HG03097 (cell line): ENCODE results near the gene SERF2.
A peak's percentile ranks its signal among the peaks of the same experiment; 100 is the strongest.

Source experiments
- ATAC-seq: cut with Tn5 transposase; IDR thresholded peaks from one replicate; pipeline ENCODE4 v1.9.1; 2021; ENCODE audit not compliant: unreplicated experiment, low FRiP score

The SERF2 gene

DNA sequence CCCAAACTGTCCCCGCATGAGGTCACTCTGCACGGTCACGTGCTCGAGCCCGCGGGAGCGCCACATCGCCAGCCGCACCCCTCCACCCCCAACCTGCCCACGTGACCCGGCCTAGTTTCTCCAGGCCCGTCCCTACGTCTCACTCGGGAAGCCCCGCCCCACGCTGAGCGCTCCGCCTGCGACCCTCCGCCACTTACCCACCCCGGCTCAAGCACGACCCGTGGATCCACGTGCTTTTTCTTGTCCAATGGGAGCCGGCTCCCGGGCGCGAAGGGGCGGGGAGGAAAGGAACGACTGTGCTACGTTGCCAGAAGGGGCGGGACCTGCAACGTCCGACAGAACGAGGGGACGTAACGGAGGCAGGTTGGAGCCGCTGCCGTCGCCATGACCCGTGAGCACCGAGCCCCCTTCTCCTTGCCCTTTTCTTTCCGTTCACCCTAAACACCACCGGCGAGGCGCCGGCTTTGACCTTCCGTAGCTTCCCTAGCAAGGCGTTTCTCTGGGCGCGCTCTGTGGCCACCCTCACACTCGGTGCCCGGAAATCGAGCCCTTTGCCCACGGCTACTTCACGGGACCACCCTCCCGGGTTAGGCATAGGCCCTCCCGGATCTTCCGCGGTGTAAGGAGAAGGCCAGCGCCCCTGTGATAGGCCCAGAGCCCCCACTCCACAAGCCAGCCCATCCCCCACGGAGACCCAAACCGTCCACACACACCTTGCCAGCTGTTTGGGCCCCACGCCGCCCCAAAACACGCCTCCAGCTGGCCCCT, at the start of gene SERF2:
Gene SERF2 (plus strand): TSS at position 328 of the 768 bp plus-strand sequence. CDS start 57 bp downstream, at position 385.
- peak; percentile 91 for ATAC-seq

DNA sequence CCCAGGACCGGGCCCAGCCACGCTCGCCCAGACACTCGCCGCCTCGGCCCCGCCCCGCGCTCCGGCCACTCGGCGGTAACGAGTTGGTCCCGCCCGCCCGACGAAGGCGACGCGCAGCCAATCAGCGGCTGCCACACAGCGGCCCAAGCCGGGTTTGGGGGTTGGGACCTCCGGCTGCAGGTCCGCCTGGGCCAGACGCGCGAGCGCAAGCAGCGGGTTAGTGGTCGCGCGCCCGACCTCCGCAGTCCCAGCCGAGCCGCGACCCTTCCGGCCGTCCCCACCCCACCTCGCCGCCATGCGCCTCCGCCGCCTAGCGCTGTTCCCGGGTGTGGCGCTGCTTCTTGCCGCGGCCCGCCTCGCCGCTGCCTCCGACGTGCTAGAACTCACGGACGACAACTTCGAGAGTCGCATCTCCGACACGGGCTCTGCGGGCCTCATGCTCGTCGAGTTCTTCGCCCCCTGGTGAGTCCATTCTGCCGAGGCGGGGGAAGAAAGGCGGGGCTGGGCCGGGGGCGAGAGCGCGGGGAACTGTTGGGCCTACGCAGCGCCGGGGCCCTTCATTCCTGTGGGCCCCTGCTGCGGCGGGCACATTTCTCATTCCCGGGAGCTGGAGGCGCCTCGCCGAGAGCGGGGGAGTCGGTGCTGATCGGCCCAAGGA, 45.7 kb upstream of the SERF2 start, which contains the start of gene PDIA3:
Gene PDIA3 (plus strand): TSS at position 194 of the 658 bp plus-strand sequence. CDS start 102 bp downstream, at position 296.
- ATAC-seq, result peak; percentile 64

DNA sequence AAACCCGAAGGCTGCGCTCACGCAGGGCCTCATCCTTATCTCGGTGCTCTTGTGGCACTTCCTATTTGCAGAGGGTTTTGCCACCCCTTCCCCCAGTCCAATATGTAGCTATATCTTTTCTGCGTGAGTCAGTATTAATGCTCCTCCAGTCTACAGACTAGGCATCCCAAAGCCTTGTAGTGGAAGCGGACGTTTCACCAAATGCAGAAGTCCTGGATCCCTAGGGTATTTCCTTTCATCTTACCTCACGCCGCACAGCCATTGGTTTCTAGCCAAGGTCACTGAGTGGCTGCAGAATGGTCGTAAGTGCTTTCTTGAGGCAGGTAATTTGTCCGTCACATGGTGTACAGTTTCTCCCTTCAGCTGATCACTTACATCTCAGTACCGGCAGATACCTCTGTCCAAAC, 45.2 kb upstream of the SERF2 start:
- ATAC-seq, result peak; percentile 15

DNA sequence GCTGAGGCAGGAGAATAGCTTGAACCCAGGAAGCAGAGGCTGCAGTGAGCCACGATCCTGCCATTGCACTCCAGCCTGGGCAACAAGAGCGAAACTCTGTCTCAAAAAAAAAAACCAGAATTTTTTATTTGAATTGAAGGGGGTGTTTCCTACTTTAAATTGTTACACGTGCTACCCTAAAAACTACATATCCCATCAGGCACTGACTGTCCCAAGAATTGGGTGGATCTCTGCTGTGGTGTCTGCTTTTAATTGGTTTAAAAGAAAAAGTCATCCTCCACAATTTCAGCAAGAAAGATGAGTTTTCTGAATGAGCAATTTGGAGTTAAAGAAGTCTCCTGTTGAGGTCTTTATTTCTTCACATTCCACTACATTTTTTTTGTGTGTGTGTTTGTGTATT, 43.7 kb upstream of the SERF2 start:
- ATAC-seq, result no peak

DNA sequence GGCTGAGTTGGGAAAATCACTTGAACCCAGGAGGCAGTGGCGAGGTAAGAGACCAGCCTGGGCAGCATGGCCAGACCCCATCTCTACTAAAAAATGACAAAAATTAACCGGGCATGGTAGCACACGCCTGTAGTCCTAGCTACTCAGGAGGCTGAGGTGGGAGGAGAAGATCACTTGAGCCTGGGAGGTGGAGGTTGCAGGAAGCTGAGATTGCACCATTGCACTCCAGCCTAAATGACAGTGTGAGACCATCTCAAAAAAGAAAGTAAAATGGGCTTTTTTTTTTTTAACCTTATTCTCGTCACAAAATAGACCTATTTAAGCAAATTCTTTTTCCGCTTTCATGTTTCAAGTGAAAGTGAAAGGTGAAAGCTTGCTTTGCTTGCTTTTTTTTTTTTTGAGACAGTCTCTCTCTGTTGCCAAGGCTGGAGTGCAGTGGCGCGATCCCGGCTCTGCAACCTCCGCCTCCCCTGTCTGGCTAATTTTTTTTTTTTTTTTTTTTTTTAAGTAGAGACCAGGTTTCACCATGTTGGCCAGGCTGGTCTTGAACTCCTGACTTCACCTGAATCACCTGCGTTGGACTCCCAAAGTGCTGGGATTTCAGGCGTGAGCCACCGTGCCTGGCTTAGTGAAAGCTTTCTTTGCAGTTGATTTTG, 42.3 kb upstream of the SERF2 start:
- ATAC-seq, result no peak

DNA sequence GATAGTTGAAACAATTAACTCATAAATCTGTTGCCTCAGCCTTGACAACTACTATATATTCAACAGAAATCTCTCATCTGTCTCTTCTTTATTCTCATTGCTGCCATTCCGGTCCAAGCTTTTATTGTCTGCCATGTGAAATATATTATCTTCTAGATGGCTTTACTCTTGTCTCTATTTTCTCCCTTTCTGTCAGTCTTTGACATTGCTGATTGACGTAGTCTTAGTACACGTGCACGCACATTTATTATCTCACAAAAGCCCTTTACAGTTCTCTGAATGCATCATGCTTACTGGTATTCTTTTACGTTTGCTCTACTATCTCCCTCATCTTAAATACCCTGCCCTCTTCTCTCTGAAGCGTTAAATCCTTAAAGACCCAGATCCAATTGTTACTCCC, 40.2 kb upstream of the SERF2 start:
- no peak for ATAC-seq

DNA sequence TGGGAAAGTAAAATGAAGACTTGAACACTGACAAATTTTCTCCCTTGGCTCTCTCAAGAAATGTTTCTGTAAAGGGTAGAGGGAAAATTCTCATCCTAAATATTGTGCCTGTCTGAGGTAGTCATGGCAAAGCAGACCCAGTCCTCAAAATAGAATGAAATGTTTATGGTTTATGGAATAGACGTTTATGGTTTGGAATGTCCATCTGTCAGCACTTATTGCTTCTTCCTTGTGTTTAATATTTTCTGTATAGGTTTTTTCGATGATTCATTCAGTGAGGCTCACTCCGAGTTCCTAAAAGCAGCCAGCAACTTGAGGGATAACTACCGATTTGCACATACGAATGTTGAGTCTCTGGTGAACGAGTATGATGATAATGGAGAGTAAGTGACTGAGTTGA, 29.3 kb upstream of the SERF2 start:
- ATAC-seq, result no peak

DNA sequence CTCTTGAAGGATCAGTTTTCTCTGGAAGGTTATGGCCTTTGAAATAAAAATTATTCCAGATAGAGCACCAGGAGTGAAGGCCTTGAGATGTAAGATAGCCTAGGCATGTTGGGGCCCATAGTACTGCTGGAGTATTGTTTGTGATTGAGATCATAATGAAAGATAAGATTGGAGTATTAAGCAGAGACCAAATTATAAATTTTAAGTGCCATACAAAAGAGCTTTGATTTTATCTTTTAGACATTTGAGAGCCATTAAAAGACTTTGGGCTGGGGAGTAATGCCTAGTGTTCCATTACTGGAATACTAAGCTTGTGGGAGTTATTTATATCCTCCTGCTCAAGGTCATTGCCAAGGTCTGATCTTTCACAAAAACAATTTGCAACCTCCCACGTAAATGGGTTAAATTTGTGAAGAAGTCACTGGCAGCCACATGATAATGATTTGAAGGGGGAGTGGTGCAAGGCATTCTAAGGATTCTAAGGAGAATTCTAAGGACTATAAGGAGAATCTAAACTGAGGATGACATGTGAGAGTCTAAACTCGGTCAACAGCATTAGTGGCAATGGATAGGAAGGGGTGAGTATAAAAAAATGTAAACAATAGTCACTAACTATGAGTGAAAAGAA, 28.2 kb upstream of the SERF2 start:
- no peak for ATAC-seq

DNA sequence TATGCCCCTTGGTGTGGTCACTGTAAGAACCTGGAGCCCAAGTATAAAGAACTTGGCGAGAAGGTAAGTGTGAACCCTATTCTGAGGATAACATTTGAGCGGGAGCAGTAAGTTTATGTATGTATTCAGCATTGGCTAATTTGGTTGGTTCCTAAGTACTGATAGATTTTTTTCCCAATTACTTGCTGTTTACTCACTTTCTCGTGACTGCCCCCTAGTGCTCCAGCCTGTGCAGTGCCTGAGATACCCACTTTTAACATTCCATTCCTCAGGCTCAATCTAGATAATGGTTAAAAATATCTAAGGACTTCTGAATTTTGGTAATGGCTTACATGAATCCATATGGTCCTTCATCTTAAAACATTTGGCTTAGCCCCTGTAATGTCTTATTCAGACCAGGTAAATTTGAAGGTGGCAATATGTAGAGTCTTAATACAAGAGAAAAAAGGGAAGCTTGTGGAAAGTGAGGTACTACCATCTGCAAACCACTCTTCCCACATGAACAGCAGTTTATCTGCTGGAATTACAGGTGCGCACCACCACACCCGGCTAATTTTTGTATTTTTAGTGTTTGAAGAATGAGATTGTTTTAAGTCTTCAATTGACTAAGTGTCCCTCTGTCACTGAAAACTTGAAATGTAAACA, 22.4 kb upstream of the SERF2 start:
- no peak for ATAC-seq

DNA sequence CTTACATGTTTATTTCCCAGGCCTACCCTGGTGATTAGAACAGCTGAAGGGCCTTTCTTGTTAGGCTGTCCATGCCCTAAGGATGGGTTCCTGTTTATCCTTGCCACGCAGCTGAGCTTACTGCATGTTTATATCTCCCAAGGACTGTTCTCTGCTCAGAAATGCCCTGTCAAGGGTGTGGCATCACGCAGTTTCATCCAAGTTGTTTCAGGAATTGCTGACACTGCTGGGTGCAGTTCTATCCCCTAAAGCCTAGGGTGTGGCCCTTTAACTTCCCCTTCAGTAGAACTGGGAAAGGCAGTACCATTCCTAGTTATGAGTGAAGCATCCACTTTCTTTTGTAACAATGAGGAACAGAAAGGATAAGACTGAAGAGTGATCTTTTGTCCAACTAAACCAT, 20.3 kb upstream of the SERF2 start:
- no peak for ATAC-seq

DNA sequence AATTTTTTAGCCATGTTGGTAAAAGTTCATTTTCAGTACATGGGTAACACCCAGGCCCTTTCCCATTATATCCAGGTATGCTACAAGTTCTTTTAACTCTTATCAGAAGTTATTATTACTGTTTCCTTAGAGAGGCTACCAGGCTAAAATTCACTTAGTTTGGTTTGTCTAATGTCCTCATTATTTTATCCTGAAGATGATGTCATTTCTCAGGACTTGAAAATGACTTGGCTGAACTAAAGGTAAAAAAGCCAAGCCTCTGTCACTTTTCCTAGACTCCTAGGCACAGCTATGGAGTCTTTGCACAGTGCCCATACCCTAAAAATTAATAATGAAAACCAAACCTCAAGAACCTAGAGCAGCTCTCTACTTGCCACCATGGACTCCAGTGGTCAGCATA, 19.5 kb upstream of the SERF2 start:
- ATAC-seq, result no peak

DNA sequence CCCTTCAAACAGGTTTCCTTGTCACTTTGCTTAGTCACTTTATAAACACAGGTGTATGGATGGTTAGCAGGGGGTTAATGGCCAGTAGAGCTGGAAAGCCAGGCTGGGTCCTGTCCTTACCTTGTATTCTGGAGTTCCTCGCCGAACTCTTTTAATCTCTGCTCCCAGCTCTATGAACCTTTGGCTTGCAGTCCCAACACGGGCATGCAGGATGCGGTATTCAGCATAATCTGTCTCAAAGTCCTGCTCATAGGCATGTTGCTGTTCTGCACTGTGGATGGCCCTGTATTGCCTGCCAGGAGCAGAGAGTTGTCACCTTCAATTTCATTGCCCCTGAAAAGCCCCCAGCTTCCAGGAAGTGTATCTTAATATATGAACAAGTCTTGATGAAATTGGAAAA, 18.1 kb upstream of the SERF2 start:
- no peak for ATAC-seq

DNA sequence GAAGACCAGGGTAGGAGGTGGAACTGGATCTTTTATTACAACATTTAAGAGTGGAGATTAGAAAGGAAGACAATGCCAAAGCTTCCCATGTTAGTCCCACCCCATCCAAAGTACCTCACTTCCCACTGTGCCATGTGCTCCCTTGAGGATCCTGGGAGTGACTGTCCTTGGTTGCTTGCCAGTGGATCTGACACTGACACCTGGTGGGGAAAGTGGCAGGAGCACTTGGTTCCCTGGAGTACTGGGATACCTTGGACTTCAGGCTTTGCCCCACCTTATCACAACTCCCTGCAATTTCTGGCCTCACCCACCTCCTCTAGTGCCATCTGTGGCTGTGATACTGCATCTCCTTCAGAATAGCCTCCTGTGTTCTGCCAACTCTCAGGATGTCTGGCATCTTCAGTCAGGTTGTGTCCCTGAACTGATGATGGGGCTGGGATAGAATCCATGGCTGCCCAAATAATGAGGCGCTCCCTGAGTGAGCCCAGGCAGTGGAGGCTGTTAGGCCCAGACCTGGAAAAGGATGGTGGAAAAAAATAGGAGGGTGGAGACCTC, 16.6 kb upstream of the SERF2 start:
- no peak for ATAC-seq

DNA sequence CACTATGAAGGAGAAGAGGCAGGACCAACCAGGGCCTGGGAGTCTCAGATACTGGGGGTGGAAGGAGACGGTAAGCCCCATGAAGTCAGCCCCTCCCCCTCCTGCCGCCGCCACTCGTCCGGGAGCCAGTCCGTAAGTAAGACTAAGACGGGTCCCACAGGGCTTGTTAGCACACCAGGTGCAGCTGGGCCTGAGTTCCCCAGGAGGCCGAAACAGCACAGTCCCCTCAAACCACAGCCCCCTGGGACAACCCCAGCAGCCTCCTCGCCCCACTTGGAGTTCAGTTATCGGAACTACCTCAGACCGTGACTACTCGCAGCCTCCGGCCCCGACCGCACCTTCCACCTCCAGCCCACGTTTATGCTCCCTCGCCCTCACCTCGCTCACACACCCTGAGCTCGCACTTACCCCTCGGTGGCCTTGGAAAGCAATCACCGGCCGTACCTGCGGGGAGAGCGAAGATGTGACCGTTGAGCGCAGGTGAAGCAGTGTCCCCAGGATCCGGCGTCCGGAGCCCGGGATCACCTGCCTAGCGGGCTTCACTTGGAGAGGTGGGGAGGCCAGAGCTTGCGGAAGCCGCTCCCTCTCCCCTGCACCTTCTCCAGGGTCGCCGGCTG, 15.9 kb upstream of the SERF2 start:
- ATAC-seq, result peak; percentile 63

DNA sequence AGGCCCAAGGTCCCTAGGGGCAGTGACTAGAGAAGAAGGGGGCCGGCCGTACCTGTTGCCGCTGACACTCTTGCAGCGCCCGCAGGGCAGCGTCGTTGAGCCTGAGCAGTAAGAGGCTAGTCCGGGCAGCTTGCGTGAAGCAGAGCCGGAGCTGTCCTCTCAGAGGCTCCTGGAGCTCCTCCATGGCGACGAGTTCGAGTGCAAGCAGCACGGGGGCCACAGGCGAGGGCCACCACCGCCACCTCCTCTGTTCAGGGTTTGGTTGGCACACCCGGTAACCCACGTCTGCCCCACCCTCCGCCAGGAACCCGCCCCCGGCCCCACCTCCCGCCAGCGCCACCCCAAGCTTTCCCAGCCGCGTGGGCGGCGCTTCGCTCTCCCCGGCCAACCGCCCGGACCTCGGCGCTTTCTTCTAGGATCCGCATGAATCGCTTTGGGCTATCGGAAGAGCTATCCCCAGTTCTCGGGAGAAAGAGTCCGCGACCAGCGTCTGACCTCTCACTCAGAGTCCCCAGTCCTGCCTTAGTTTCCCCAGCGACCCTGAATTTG, 15.3 kb upstream of the SERF2 start, which contains the start of gene ELL3:
Gene ELL3 (minus strand): TSS at position 249 of the 549 bp plus-strand sequence. CDS start 65 bp downstream, at position 184.
- ATAC-seq, result peak; percentile 33

DNA sequence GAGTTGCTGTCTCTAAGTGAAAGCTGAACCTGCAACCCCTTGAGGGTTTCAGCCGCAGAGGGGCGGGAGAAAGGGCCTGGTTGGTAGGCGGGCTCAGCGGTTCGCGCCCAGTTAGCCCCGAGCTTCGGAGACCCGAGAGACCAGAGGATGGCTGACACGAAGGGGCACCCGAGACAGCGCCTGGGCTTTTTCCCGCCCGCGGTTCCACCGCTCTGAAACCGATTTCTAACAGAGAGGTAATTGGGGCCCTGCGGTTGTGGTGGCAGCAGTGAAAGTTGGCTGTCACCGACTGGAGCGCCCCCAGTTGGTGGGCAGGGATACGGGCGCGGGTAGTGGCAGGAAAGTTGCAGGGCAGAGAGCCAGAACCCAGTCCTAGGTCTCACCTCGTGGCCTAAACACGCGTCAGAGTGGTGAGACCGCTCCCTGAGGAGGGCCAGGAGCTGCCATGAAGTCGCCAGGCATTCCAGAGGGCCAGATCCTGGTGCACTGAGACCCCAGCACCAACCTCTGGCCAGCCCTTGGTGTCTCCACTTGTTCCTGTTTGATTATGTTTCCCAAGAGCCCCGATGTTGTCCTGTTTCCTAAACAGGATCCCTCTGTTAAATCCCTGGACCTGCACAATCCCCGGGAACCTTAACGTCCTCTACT, 14.7 kb upstream of the SERF2 start:
- peak; percentile 45 for ATAC-seq

DNA sequence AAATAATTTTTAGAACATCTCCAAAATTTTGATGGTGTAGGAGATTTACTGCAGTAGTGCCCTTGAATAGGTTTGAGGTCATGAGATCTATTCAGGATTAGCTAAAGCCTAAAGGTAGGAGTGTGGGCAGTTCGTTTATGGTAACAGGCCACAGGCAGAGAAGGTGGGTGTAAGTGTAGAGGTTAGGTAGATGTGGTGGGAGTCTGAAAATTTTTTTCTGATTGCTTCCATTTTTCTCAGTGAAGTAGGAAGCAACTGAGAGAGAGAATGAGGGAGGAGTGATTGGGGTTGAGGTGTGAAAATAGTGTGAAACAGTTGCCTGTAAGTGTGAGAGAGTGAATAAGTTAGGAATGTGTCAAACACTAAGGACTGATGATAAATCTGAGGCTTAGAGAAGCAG, 13.1 kb upstream of the SERF2 start:
- no peak for ATAC-seq

DNA sequence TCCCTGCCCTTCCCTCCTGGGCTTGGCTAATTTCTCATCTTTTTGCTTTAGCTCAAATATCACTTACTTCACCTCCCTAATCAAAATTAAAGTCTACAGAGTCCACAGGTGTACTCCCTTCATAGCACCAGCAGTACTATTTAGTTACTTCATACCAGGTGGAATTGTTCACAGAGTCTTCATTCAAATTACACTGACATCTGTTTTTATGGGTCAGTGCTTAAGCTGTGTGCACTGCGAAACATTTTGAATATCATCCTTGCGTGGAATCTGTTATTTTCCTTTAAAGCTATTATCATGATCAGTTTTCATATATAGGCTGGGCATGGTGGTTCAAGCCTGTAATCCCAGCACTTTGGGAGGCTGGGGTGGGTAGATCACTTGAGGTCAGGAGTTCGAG, 2.7 kb upstream of the SERF2 start:
- no peak for ATAC-seq
